Measurements from ENCODE around the gene KREMEN1. TPM values are rescaled to one million over a fixed set of nuclear protein-coding genes. Genes with fewer than 3 reads are reported as not detected.

The KREMEN1 gene
- total and polyA plus RNA-seq, 7 donors = 7.7 to 68.2 (median 17.5) TPM

GRCh38 chr22:29151316-29151715 is 78.5 kb downstream of the KREMEN1 start:
- ATAC-seq (no peak), DNase-seq (peak in 1 of 2 donors; percentile 22)
- no peak for TF ChIP-seq CTCF (IDR thresholded peaks at IDR 0.05)
- H3K4me3 ChIP-seq = no peak overlapping the region
- H3K36me3 ChIP-seq (ENCODE audit: insufficient read depth in 1 of 2, low read depth in 1 of 2) = no peaks in the 10 kb centered on the region
- H3K4me1 ChIP-seq = peaks cover 30% of the 10 kb centered on the region
- intact Hi-C loops (cut with DNase I) = loop anchor here (5.0 to 10.0 kb wide), 4 partner anchors 59 to 297 kb away; no protein-coding TSS in a partner anchor
- H3K27ac ChIP-seq = no peak overlapping the region
- 84 to 95% (median 85%) methylated on average over 7 of the region's 7 CpGs for WGBS, 3 donors
- no peaks in the 10 kb centered on the region for H3K9me3 ChIP-seq
- H3K27me3 ChIP-seq (ENCODE audit: insufficient read depth in 3 of 3, low read length in 2 of 3) = no peaks in the 10 kb centered on the region

- Histone ChIP-seq H3K27ac (no peak overlapping the region), H3K27me3 (ENCODE audit: insufficient read depth in 3 of 3, low read length in 2 of 3) (no peaks in the 10 kb centered on the region), H3K4me1 (peaks cover 23% of the 10 kb centered on the region), H3K9me3 (no peaks in the 10 kb centered on the region), H3K4me3 (no peak overlapping the region), H3K36me3 (ENCODE audit: insufficient read depth in 1 of 2, low read depth in 1 of 2) (no peaks in the 10 kb centered on the region)
- 64 to 67% (median 66%) methylated on average over 13 of the region's 13 CpGs for WGBS, 3 donors
- DNase-seq = no peak
- TF ChIP-seq CTCF (IDR thresholded peaks at IDR 0.05) = no peak
- intact Hi-C loops (cut with DNase I) = loop anchor here (2.0 to 10.0 kb wide), 5 partner anchors 60 to 301 kb away; no protein-coding TSS in a partner anchor
- ATAC-seq = no peak
These were observed 79.5 kb downstream of the KREMEN1 start for GRCh38 chr22:29152045-29152953.

GRCh38 chr22:29152954-29153719 is 80.3 kb downstream of the KREMEN1 start:
- no peak for ATAC-seq
- DNase-seq = no peak
- intact Hi-C loops (cut with DNase I) = loop anchor here (2.0 to 10.0 kb wide), 5 partner anchors 61 to 302 kb away; no protein-coding TSS in a partner anchor
- H3K9me3 ChIP-seq = no peaks in the 10 kb centered on the region
- no peak overlapping the region for H3K4me3 ChIP-seq
- H3K36me3 ChIP-seq (ENCODE audit: insufficient read depth in 1 of 2, low read depth in 1 of 2) = no peaks in the 10 kb centered on the region
- no peak for TF ChIP-seq CTCF (IDR thresholded peaks at IDR 0.05)
- peaks cover 14% of the 10 kb centered on the region for H3K4me1 ChIP-seq
- no peaks in the 10 kb centered on the region for H3K27me3 ChIP-seq (ENCODE audit: insufficient read depth in 3 of 3, low read length in 2 of 3)
- 87 to 94% (median 90%) methylated on average over 12 of the region's 12 CpGs for WGBS, 3 donors
- no peak overlapping the region for H3K27ac ChIP-seq

- H3K27ac ChIP-seq = no peak overlapping the region
- peaks cover 13% of the 10 kb centered on the region for H3K4me1 ChIP-seq
- DNase-seq (peak; percentile 71 to 88), ATAC-seq (peak; percentile 86 to 94 (median 91))
- no peaks in the 10 kb centered on the region for H3K36me3 ChIP-seq (ENCODE audit: insufficient read depth in 1 of 2, low read depth in 1 of 2)
- H3K9me3 ChIP-seq = no peaks in the 10 kb centered on the region
- intact Hi-C loops (cut with DNase I) = loop anchor here (5.0 to 10.0 kb wide), 4 partner anchors 62 to 300 kb away; no protein-coding TSS in a partner anchor
- peak overlapping the region; percentile 54 for H3K4me3 ChIP-seq
- WGBS, 3 donors = 2 to 4% (median 3%) methylated on average over 21 of the region's 21 CpGs
- peak; percentile 97 for TF ChIP-seq CTCF (IDR thresholded peaks at IDR 0.05)
- no peaks in the 10 kb centered on the region for H3K27me3 ChIP-seq (ENCODE audit: insufficient read depth in 3 of 3, low read length in 2 of 3)
These were observed 81.7 kb downstream of the KREMEN1 start for GRCh38 chr22:29154364-29155048.
